ENCODE data around the gene TBX10. TPM values are rescaled to one million over a fixed set of nuclear protein-coding genes. Genes with fewer than 3 reads are reported as not detected.
A peak's percentile ranks its signal among the peaks of the same experiment; 100 is the strongest.
"Not testable (repeated sequence)": the region's sequence is repeated elsewhere in the genome, so short reads cannot be mapped to it uniquely, and the experiment has no call there.

The TBX10 gene
- total RNA-seq, 1 experiment from 2014 or later = not detected

GRCh38 chr11:67606492-67607295 is 32.9 kb downstream of the TBX10 start, which contains the start of gene NDUFV1:
Gene NDUFV1 (plus strand): TSS chr11:67606936. CDS start chr11:67607005, 69 bp downstream.
- Histone ChIP-seq H3K4me3 (peak within 1 kb of the TSS; percentile 93), H3K4me1 (replicated peaks) (peaks cover 15% of the 10 kb centered on the region), H3K27ac (peak within 1 kb of the TSS; percentile 27), H3K9me3 (replicated peaks) (0 out of 2 replicates have a peak, but pooled peaks cover 6% of the 10 kb centered on the region), H3K36me3 (peaks cover 47% of the 10 kb centered on the region), H3K27me3 (replicated peaks) (peaks cover 5% of the 10 kb centered on the region; the same call in 1 of the 2 replicates)
- peak; percentile 96 to 99 for DNase-seq (ENCODE audit: low read depth in 1 of 2, low spot score in 2 of 2)

- no peak for DNase-seq (ENCODE audit: low read depth in 1 of 2, low spot score in 2 of 2)
- Histone ChIP-seq H3K9me3 (replicated peaks) (0 out of 2 replicates have a peak, but pooled peaks cover 6% of the 10 kb centered on the region), H3K4me1 (replicated peaks) (peaks cover 15% of the 10 kb centered on the region), H3K27me3 (replicated peaks) (peaks cover 10% of the 10 kb centered on the region), H3K4me3 (peak overlapping the region; percentile 93), H3K36me3 (peaks cover 41% of the 10 kb centered on the region), H3K27ac (no peak overlapping the region)
Measured at GRCh38 chr11:67606093-67606491, 33.5 kb downstream of the TBX10 start.

GRCh38 chr11:67605231-67606011 is 34.1 kb downstream of the TBX10 start:
- peaks cover 16% of the 10 kb centered on the region for H3K27me3 ChIP-seq (replicated peaks)
- no peak overlapping the region for H3K4me3 ChIP-seq
- H3K36me3 ChIP-seq = peaks cover 34% of the 10 kb centered on the region
- H3K4me1 ChIP-seq (replicated peaks) = peaks cover 15% of the 10 kb centered on the region
- H3K9me3 ChIP-seq (replicated peaks) = 0 out of 2 replicates have a peak, but pooled peaks cover 6% of the 10 kb centered on the region
- DNase-seq (ENCODE audit: low read depth in 1 of 2, low spot score in 2 of 2) = no peak
- no peak overlapping the region for H3K27ac ChIP-seq

- H3K27ac ChIP-seq = no peak overlapping the region
- H3K9me3 ChIP-seq (replicated peaks) = 0 out of 2 replicates have a peak, but pooled peaks cover 6% of the 10 kb centered on the region
- H3K36me3 ChIP-seq = peaks cover 28% of the 10 kb centered on the region
- H3K4me3 ChIP-seq = no peak overlapping the region
- no peak for DNase-seq (ENCODE audit: low read depth in 1 of 2, low spot score in 2 of 2)
- peaks cover 22% of the 10 kb centered on the region for H3K27me3 ChIP-seq (replicated peaks)
- H3K4me1 ChIP-seq (replicated peaks) = peaks cover 15% of the 10 kb centered on the region
Measured at GRCh38 chr11:67604815-67605214, 34.7 kb downstream of the TBX10 start.

- H3K4me1 ChIP-seq (replicated peaks) = peaks cover 15% of the 10 kb centered on the region
- not testable (repeated sequence) for H3K4me3 ChIP-seq; H3K9me3 ChIP-seq (replicated peaks); H3K27ac ChIP-seq; DNase-seq (ENCODE audit: low read depth in 1 of 2, low spot score in 2 of 2)
- H3K27me3 ChIP-seq (replicated peaks) = peaks cover 29% of the 10 kb centered on the region
- peaks cover 21% of the 10 kb centered on the region for H3K36me3 ChIP-seq
Measured at GRCh38 chr11:67604119-67604518, 35.4 kb downstream of the TBX10 start.

GRCh38 chr11:67601098-67601497 is 38.5 kb downstream of the TBX10 start:
- H3K9me3 ChIP-seq (replicated peaks) = peaks cover 6% of the 10 kb centered on the region; the same call in 1 of the 2 replicates
- H3K27me3 ChIP-seq (replicated peaks) = peaks cover 47% of the 10 kb centered on the region
- H3K36me3 ChIP-seq = no peaks in the 10 kb centered on the region
- DNase-seq (ENCODE audit: low read depth in 1 of 2, low spot score in 2 of 2) = no peak
- H3K4me1 ChIP-seq (replicated peaks) = peaks cover under 1% of the 10 kb centered on the region
- H3K27ac ChIP-seq = no peak overlapping the region
- H3K4me3 ChIP-seq = no peak overlapping the region

GRCh38 chr11:67600324-67601029 is 39.1 kb downstream of the TBX10 start:
- no peak for DNase-seq (ENCODE audit: low read depth in 1 of 2, low spot score in 2 of 2)
- H3K9me3 ChIP-seq (replicated peaks) = peaks cover 6% of the 10 kb centered on the region; the same call in 1 of the 2 replicates
- H3K4me1 ChIP-seq (replicated peaks) = no peaks in the 10 kb centered on the region
- no peak overlapping the region for H3K27ac ChIP-seq
- no peak overlapping the region for H3K4me3 ChIP-seq
- H3K27me3 ChIP-seq (replicated peaks) = peaks cover 48% of the 10 kb centered on the region
- H3K36me3 ChIP-seq = no peaks in the 10 kb centered on the region

GRCh38 chr11:67599149-67599548 is 40.4 kb downstream of the TBX10 start:
- H3K36me3 ChIP-seq = no peaks in the 10 kb centered on the region
- H3K27ac ChIP-seq = no peak overlapping the region
- H3K27me3 ChIP-seq (replicated peaks) = peaks cover 48% of the 10 kb centered on the region
- peaks cover 6% of the 10 kb centered on the region; the same call in 1 of the 2 replicates for H3K9me3 ChIP-seq (replicated peaks)
- no peak for DNase-seq (ENCODE audit: low read depth in 1 of 2, low spot score in 2 of 2)
- no peaks in the 10 kb centered on the region for H3K4me1 ChIP-seq (replicated peaks)
- no peak overlapping the region for H3K4me3 ChIP-seq

GRCh38 chr11:67597963-67598362 is 41.6 kb downstream of the TBX10 start:
- H3K4me3 ChIP-seq; H3K36me3 ChIP-seq; DNase-seq (ENCODE audit: low read depth in 1 of 2, low spot score in 2 of 2); H3K27ac ChIP-seq; H3K9me3 ChIP-seq (replicated peaks); H3K4me1 ChIP-seq (replicated peaks): not testable (repeated sequence)
- H3K27me3 ChIP-seq (replicated peaks) = peaks cover 54% of the 10 kb centered on the region

GRCh38 chr11:67597458-67597857 is 42.1 kb downstream of the TBX10 start:
- H3K4me1 ChIP-seq (replicated peaks); DNase-seq (ENCODE audit: low read depth in 1 of 2, low spot score in 2 of 2); H3K27ac ChIP-seq; H3K9me3 ChIP-seq (replicated peaks); H3K36me3 ChIP-seq; H3K4me3 ChIP-seq: not testable (repeated sequence)
- peaks cover 50% of the 10 kb centered on the region for H3K27me3 ChIP-seq (replicated peaks)

GRCh38 chr11:67596753-67597300 is 42.7 kb downstream of the TBX10 start:
- Histone ChIP-seq H3K27ac (no peak overlapping the region), H3K4me1 (replicated peaks) (no peaks in the 10 kb centered on the region), H3K9me3 (replicated peaks) (no peaks in the 10 kb centered on the region; the same call in 1 of the 2 replicates), H3K27me3 (replicated peaks) (peaks cover 50% of the 10 kb centered on the region), H3K36me3 (no peaks in the 10 kb centered on the region), H3K4me3 (no peak overlapping the region)
- no peak for DNase-seq (ENCODE audit: low read depth in 1 of 2, low spot score in 2 of 2)

GRCh38 chr11:67594480-67594879 is 45.1 kb downstream of the TBX10 start:
- Histone ChIP-seq H3K4me3 (no peak overlapping the region), H3K36me3 (peaks cover 4% of the 10 kb centered on the region), H3K4me1 (replicated peaks) (no peaks in the 10 kb centered on the region), H3K9me3 (replicated peaks) (no peaks in the 10 kb centered on the region; the same call in 1 of the 2 replicates), H3K27me3 (replicated peaks) (peaks cover 29% of the 10 kb centered on the region), H3K27ac (no peak overlapping the region)
- DNase-seq (ENCODE audit: low read depth in 1 of 2, low spot score in 2 of 2) = no peak

- Histone ChIP-seq H3K27ac (no peak overlapping the region), H3K36me3 (peaks cover 13% of the 10 kb centered on the region), H3K27me3 (replicated peaks) (peaks cover 19% of the 10 kb centered on the region), H3K4me3 (no peak overlapping the region), H3K9me3 (replicated peaks) (no peaks in the 10 kb centered on the region; the same call in 1 of the 2 replicates), H3K4me1 (replicated peaks) (no peaks in the 10 kb centered on the region)
- no peak for DNase-seq (ENCODE audit: low read depth in 1 of 2, low spot score in 2 of 2)
Measured at GRCh38 chr11:67593565-67593905, 46.0 kb downstream of the TBX10 start.

Measured in SJSA1 (cell line).